ENCODE measurements around the gene QRSL1.

The QRSL1 gene

GRCh38 chr6:106702046-106702445 is 72.7 kb downstream of the QRSL1 start:
- no peak overlapping the region for H3K4me3 ChIP-seq
- no peak overlapping the region for H3K27ac ChIP-seq
- H3K4me1 ChIP-seq, result no peaks in the 10 kb centered on the region
- DNase-seq, result no peak
- TF ChIP-seq, protein P1, sequence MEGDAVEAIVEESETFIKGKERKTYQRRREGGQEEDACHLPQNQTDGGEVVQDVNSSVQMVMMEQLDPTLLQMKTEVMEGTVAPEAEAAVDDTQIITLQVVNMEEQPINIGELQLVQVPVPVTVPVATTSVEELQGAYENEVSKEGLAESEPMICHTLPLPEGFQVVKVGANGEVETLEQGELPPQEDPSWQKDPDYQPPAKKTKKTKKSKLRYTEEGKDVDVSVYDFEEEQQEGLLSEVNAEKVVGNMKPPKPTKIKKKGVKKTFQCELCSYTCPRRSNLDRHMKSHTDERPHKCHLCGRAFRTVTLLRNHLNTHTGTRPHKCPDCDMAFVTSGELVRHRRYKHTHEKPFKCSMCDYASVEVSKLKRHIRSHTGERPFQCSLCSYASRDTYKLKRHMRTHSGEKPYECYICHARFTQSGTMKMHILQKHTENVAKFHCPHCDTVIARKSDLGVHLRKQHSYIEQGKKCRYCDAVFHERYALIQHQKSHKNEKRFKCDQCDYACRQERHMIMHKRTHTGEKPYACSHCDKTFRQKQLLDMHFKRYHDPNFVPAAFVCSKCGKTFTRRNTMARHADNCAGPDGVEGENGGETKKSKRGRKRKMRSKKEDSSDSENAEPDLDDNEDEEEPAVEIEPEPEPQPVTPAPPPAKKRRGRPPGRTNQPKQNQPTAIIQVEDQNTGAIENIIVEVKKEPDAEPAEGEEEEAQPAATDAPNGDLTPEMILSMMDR (IDR thresholded peaks at IDR 0.05), result no peak
- intact Hi-C loops (cut with DNase I; ENCODE audit: low total_unique reads), result no loop called here
- peaks cover 0 to 5% of the 10 kb centered on the region in 2 donors for H3K27me3 ChIP-seq
- no peaks in the 10 kb centered on the region for H3K36me3 ChIP-seq
- H3K9me3 ChIP-seq, result no peaks in the 10 kb centered on the region

DNA sequence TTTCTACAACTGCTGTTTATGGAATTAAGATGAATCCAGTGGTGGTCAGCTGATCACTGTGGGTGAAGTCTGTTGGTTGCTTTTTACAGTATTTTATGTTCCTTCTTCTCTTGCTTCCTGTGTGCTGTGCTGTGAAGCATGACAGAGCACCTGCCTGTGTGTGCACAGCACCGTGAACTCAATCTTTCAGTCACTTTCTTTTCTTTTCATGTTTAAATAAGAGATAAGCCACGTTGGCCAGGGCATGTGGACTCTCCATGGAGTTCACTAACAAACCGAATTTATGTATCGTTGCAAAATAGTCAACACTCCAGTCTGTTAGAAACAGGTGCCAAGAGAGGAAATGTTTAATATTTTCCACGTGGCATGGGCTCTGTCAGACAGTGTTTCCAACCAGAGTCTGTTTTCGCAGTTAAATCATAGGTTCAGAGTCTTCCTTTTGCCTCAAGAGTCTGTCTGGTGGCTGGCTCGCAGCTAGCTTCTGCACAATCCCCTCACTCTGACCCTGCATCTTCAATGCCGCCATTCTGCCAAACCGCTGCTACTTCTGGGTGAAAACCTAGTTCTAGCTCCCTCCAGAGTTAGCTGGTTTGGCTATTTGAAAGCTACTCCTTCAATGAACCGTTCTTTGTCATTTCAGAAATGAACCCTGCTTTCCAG is 73.2 kb downstream of the QRSL1 start:
- DNase-seq, result no peak
- TF ChIP-seq, protein P1 (IDR thresholded peaks at IDR 0.05), result no peak
- Histone ChIP-seq H3K9me3 (no peaks in the 10 kb centered on the region), H3K27ac (no peak overlapping the region), H3K4me3 (no peak overlapping the region), H3K4me1 (no peaks in the 10 kb centered on the region), H3K36me3 (no peaks in the 10 kb centered on the region), H3K27me3 (peaks cover 0 to 5% of the 10 kb centered on the region in 2 donors)
- intact Hi-C loops (cut with DNase I; ENCODE audit: low total_unique reads), result no loop called here

DNA sequence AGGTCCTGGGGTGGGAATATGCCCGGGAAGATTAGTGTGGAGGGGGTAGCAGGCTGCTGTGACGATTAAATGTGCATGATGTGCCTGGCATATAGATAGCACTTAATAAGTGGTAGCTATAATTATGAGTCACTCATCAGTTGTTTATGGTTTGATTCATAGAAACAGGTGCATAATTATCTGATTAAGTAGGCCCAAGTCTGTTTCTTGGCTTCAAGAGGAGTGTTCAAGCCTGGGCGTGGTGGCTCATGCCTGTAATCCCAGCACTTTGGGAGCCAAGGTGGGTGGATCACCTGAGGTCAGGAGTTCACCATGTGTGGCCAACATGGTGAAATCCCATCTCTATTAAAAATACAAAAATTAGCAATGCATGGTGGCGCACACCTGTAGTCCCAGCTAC is 74.9 kb downstream of the QRSL1 start:
- intact Hi-C loops (cut with DNase I; ENCODE audit: low total_unique reads), result no loop called here
- peaks cover 0 to 5% of the 10 kb centered on the region in 2 donors for H3K27me3 ChIP-seq
- DNase-seq, result no peak
- H3K9me3 ChIP-seq, result no peaks in the 10 kb centered on the region
- no peak overlapping the region for H3K4me3 ChIP-seq
- TF ChIP-seq, protein P1 (IDR thresholded peaks at IDR 0.05), result no peak
- H3K36me3 ChIP-seq, result no peaks in the 10 kb centered on the region
- no peaks in the 10 kb centered on the region for H3K4me1 ChIP-seq
- no peak overlapping the region for H3K27ac ChIP-seq

- Histone ChIP-seq H3K4me1 (no peaks in the 10 kb centered on the region), H3K4me3 (no peak overlapping the region), H3K36me3 (no peaks in the 10 kb centered on the region), H3K9me3 (no peaks in the 10 kb centered on the region), H3K27me3 (peaks cover 0 to 5% of the 10 kb centered on the region in 2 donors), H3K27ac (no peak overlapping the region)
- no peak for DNase-seq
- TF ChIP-seq, protein P1 (IDR thresholded peaks at IDR 0.05), result no peak
- intact Hi-C loops (cut with DNase I; ENCODE audit: low total_unique reads), result no loop called here
These were observed 75.8 kb downstream of the QRSL1 start for GRCh38 chr6:106705156-106705555.

GRCh38 chr6:106710580-106710979 is 81.2 kb downstream of the QRSL1 start:
- no peaks in the 10 kb centered on the region for H3K27me3 ChIP-seq
- TF ChIP-seq, protein P1 (IDR thresholded peaks at IDR 0.05), result no peak
- H3K27ac ChIP-seq, result no peak overlapping the region
- no peaks in the 10 kb centered on the region for H3K9me3 ChIP-seq
- intact Hi-C loops (cut with DNase I; ENCODE audit: low total_unique reads), result no loop called here
- H3K4me1 ChIP-seq, result no peaks in the 10 kb centered on the region
- DNase-seq, result no peak
- no peaks in the 10 kb centered on the region for H3K36me3 ChIP-seq
- H3K4me3 ChIP-seq, result no peak overlapping the region

DNA sequence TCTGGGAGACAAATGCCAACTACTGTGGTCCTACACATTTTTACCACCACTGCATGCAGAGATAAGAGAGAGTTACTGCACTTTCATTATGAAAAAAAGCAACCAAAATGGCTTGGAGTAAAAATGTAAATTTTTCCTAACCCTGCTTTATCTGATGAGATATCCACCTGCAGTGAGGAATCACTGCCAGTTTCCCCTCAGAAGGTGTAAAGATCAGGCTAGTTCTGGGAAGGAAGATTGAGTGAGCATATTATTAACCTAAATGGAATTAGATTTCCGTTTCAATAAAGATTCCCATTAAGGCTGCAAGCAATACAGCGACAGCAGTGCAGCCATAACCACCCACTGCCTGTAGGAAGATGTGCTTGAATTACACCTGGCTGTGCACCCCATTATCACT is 84.9 kb downstream of the QRSL1 start:
- Histone ChIP-seq H3K36me3 (no peaks in the 10 kb centered on the region), H3K27me3 (no peaks in the 10 kb centered on the region), H3K9me3 (no peaks in the 10 kb centered on the region), H3K4me3 (no peak overlapping the region), H3K27ac (no peak overlapping the region), H3K4me1 (no peaks in the 10 kb centered on the region)
- TF ChIP-seq, protein P1 (IDR thresholded peaks at IDR 0.05), result no peak
- no peak for DNase-seq
- intact Hi-C loops (cut with DNase I; ENCODE audit: low total_unique reads), result no loop called here
